HG02884 (cell line): ENCODE data around the gene DIS3L2.

ENCODE experiments used
- ATAC-seq: cut with Tn5 transposase; IDR thresholded peaks from one replicate; pipeline ENCODE4 v1.9.1; 2021; ENCODE audit warnings: mild to moderate bottlenecking, moderate library complexity; ENCODE audit not compliant: unreplicated experiment

DIS3L2 gene, protein sequence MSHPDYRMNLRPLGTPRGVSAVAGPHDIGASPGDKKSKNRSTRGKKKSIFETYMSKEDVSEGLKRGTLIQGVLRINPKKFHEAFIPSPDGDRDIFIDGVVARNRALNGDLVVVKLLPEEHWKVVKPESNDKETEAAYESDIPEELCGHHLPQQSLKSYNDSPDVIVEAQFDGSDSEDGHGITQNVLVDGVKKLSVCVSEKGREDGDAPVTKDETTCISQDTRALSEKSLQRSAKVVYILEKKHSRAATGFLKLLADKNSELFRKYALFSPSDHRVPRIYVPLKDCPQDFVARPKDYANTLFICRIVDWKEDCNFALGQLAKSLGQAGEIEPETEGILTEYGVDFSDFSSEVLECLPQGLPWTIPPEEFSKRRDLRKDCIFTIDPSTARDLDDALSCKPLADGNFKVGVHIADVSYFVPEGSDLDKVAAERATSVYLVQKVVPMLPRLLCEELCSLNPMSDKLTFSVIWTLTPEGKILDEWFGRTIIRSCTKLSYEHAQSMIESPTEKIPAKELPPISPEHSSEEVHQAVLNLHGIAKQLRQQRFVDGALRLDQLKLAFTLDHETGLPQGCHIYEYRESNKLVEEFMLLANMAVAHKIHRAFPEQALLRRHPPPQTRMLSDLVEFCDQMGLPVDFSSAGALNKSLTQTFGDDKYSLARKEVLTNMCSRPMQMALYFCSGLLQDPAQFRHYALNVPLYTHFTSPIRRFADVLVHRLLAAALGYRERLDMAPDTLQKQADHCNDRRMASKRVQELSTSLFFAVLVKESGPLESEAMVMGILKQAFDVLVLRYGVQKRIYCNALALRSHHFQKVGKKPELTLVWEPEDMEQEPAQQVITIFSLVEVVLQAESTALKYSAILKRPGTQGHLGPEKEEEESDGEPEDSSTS

DNA sequence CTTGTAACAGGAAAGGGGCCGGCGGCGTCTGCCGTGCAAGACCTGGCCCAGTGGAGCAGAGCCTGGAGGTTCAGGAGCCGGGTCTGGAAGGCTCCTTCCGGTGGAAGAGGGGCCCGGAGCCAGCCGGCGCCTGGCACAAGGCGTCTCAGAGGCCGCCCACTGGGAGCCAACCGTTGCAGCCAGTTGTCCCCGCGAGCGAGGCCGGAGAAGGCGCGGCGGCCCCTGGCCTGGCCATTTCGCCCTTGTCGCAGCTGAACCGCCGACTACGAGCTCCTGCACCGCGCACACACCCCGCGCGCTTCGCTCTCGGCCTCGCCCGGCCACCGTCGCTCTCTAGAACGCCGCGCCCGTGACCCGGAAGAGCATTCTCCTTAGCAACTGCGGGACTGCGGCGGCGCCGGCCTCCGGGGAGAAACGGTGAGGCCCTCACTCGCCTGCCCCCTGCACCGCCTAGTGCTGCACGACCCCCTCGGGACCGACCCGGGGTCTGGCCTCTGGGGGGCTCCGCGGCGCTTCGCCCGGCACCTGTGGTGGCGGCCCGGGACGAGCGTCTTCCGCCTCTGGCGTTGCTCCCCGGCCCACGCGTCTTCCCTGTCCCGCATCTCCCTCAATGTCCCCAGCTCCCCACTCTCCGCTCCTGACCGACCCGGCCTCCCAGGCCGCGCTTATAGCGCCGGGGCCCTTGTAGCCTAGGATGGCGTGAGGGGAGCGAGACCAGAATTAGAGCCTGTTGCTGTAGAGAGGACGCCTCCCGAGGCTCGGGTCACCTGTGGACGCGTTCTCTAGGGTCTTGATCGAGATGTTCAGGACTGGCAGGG is at the start of gene DIS3L2:
Gene DIS3L2 (plus strand): TSS at position 365 of the 818 bp plus-strand sequence. CDS start 53,215 bp downstream, outside the sequence.
- peak; percentile 85 for ATAC-seq

DNA sequence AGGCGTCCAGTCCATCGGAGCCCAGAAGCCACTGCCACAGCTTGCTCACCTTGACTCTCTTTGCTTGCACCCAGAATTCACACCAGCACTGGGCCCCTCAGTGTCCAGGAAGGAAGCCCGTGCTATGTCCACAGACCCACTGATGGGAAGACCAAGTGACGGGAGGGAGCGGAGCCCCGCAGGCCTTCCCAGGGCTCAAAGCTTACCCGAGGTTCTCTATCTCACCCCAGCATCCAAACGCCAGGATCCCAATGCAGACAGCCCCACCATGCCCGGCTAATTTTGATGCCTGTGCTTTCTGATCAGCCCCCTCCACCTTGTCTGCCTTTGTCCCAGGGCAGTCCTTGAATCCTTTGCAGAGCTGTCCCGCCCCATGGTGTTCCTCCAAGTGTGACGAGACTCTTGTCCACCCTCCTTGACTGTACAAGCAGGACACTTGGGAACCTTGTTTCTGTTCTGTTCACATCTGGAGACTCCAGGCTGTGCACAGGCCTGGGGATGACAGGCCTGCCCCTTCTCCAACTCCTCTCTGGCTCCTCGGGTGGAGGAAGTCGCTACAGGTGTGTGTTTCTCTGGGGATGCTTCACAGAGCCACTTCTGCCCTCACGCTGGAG is 47.3 kb upstream of the DIS3L2 start:
- ATAC-seq: no peak

- no peak for ATAC-seq
Measured at GRCh38 chr2:231917280-231918066, 44.0 kb upstream of the DIS3L2 start.

- no peak for ATAC-seq
Measured at GRCh38 chr2:231918501-231919330, 42.8 kb upstream of the DIS3L2 start.

GRCh38 chr2:231919341-231920035 is 42.0 kb upstream of the DIS3L2 start:
- no peak for ATAC-seq

- no peak for ATAC-seq
Measured at GRCh38 chr2:231920366-231920765, 41.1 kb upstream of the DIS3L2 start.

DNA sequence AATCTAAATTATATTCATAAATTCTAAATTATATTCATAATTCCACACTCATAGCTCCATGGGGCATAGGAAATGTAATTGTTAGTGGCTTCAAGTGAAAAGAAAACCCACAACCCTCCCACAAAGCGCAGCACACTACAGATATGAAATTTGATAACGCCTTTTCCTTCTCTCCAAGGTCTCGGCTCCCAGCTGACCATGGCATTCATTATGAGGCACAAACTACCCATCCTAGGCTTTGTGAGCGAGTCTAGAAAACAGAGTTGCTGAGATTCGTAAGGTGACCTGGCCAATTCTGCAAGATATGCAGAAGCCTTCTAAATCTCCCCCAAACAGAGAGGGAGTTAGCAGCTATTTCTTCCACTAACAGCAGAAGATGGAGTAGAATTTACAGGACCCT is 40.7 kb upstream of the DIS3L2 start:
- no peak for ATAC-seq

GRCh38 chr2:231922311-231923009 is 39.1 kb upstream of the DIS3L2 start:
- ATAC-seq: no peak

- no peak for ATAC-seq
Measured at GRCh38 chr2:231923010-231923344, 38.5 kb upstream of the DIS3L2 start.

DNA sequence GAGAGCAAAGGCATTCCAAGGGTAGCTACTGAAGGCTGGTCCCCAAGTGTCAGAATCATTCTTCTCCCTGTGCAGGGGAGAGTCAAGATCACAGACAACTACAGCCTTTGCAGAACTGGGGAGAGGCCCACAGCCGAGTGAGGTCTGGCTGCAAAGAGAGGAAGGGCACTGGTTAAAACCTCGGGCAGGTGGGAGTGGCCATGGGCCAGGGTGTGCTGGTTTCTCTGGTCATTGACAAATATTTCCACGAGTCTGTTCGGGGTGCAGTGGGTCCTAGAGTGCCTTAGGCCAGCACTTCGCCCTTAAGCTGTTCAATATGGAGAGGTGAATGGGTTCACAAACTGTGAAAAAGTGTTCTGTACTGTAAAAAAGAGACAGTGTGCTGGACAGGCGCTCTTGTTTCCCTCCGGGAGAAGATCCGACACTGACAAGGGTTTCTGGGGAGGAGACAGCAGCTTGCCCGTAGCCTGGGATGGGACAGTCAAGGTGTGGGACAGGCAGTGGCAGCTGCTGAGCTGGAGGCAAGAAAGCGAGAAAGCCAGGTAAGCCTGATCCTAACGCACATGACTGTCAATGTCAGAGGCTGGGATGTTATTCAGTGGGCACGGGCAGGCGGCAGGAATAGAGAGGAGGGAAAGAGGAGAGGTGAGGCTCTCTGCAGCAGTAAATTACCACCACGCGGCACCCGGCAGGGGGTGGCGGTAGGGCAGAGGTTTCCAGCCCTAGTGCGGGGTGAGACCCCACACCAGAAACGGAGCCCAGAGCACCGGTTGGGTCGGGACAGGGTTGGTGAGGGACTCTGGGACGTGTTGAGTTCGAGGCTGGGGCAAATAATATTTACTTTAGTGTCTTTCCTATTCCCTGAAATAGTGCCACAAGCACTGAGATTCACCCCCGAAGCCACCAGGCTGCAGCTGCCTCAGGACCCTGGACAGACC is 37.3 kb upstream of the DIS3L2 start:
- ATAC-seq: no peak

DNA sequence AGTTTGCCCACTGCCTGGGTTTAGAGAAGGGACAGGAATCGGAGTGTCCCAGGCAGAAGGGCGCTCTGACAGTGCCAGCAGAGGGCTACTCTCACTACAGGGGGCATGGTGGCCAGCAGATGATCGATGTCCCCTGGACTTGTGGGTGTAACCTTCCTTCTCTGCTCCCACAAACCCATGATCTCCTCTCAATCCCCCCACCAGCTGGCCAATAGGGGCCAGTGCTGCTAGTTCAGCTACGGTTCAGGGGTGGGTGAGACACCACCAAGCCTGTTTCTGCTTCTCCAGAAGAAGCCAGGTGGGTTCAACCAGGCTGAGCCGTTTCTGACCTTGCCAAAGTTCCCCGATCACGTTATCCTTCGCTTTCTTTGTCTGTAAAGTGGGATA is 36.6 kb upstream of the DIS3L2 start:
- no peak for ATAC-seq

- ATAC-seq: no peak
Measured at GRCh38 chr2:231925303-231926179, 36.0 kb upstream of the DIS3L2 start.

DNA sequence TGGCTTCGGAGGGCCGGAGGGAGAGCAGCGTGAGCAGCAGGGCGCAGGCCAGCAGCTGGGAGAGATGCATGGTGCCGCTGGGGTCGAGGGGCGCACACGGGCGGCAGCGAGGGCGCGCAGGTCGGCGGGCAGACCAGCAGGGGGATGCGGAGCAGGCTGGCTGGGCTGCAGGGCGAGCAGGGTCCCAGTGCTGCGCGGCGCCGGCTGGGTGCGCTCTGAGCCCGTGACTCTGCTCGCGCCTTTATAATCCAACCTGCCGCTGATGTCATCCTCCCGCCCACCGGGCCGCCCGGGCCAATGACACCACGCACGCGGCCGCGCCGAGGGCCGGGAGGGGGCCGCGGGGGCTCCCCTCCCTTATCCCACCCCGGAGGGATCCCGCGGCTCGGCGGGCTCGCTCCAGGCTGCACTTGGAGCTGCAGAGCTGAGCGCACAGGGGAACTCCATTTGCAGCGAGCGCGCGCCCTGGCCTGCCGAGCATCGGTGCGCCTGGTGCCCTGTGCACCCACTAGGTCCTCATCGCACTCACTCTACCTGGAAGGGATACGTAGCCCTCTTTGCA is 35.3 kb upstream of the DIS3L2 start, which contains the start of gene NPPC:
Gene NPPC (minus strand): TSS at position 217 of the 562 bp plus-strand sequence. CDS start 147 bp downstream, at position 70.
- ATAC-seq: peak; percentile 59

DNA sequence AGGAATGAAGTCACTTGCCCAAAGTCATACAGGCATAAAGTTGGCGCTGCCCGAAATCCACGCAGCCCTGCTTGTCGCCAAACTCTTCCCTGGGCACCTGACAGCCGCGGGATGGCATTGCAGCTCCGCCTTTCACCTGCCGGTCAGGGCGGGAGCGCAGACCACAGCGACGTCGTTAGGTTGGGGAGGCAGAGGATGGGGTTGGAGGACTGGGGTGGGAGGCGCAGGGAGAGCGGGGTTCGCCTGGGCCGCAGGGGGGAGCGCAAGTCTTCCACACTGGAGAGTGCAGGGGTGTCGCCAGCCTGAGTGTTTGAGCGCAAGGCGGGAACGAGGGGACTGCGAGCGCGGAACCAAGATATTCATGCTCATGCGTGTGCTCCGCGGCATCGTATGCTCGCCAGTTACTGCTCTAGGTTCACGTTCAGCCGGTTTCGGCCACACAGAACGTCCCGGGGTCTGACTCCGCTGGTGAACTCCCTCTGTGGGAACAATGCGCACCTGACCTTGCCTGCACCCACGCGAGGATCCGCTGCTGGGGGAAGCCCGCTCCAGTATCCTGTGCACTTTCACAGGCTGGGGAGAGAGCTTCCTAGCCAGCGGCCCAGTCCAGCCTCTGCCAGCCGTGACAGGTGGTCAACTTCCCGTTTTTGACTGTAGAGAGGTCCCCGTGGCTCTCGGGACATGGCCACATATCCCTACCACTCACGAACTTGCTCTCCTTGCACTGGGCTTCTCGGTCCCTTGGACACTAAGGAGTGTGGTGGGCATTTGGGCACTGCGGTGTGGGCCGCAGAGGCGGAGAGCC is 34.5 kb upstream of the DIS3L2 start:
- ATAC-seq: no peak

DNA sequence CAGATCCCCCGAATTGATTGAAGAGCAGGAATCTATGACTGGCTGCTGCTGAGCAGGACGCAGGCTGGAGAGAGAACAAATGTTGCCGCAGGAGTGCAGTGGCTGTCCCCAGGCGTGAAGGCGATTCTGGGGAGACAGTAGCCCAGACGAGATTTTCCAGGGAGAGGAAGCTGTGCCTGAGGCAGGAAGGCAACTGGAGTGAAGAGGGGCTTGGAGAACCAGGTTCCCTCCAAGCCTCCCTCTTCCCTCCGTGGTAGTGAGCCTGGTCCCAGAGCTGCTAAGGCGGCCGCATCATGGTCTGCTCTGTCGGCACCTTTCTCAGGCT is 34.0 kb upstream of the DIS3L2 start:
- no peak for ATAC-seq
